Heart left ventricle (tissue), 16 donors: ENCODE data around the gene C1orf159. TPM values are rescaled to one million over a fixed set of nuclear protein-coding genes. Genes with fewer than 3 reads are reported as not detected.

Source experiments
- ATAC-seq, 4 donors: fragments of 200-7000 bp; cut with Tn5 transposase; one replicate each; pipeline ENCODE4 v1.9.1; 2020 to 2022; ENCODE audit warnings: moderate library complexity in 4 of 4, mild to moderate bottlenecking in 3 of 4, moderate number of reproducible peaks in 1 of 4
- DNase-seq, 5 donors: peaks; one replicate each; pipeline ENCODE4 v3.0.0-alpha.2; 2020
- H3K27ac ChIP-seq, 12 donors: fragments of 200-600 bp; sonication (generic) in 4 of 12; one replicate each; pipeline versions ENCODE4 v1.5.0 to v1.8.0; 2016 to 2022; ENCODE audit warnings: mild to moderate bottlenecking in 2 of 12
- H3K27me3 ChIP-seq, 9 donors: fragments of 200-600 bp; sonication (generic) in 2 of 9; one replicate each; pipeline versions ENCODE4 v1.5.1 to v1.8.0; 2016 to 2022; ENCODE audit warnings: mild to moderate bottlenecking in 3 of 9
- H3K36me3 ChIP-seq, 9 donors: fragments of 200-600 bp; sonication (generic) in 2 of 9; one replicate each; pipeline versions ENCODE4 v1.5.0 to v1.8.0; 2018 to 2022; ENCODE audit warnings: mild to moderate bottlenecking in 2 of 9
- H3K4me1 ChIP-seq, 12 donors: fragments of 200-600 bp; sonication (generic) in 4 of 12; one replicate each; pipeline versions ENCODE4 v1.5.0 to v1.8.0; 2016 to 2022; ENCODE audit warnings: mild to moderate bottlenecking in 3 of 12
- H3K4me3 ChIP-seq, 12 donors: fragments of 200-600 bp; sonication (generic) in 4 of 12; one replicate each; pipeline versions ENCODE4 v1.5.0 to v1.8.0; 2017 to 2022; ENCODE audit warnings: mild to moderate bottlenecking in 9 of 12, moderate library complexity in 4 of 12
- H3K9me3 ChIP-seq, 12 donors: fragments of 200-600 bp; sonication (generic) in 4 of 12; one replicate each; pipeline versions ENCODE4 v1.5.0 to v1.8.0; 2016 to 2022; ENCODE audit warnings: mild to moderate bottlenecking in 1 of 12
- POLR2A ChIP-seq, 2 donors: fragments of 450-650 bp; IDR thresholded peaks; one replicate each; pipeline ENCODE4 v1.6.1; 2017; ENCODE audit warnings: antibody characterized with exemption in 2 of 2, mild to moderate bottlenecking in 2 of 2, moderate library complexity in 2 of 2
- WGBS, 4 donors: extraction: QIAGEN DNeasy Blood & Tissue Kit in 2 of 4; methylation state at CpG; one replicate each; pipeline versions ENCODE4 v1.1.5 to v1.1.7; 2013 to 2018; 5-methylcytosine and 5-hydroxymethylcytosine counted together
- intact Hi-C, 10 donors: fragments of 100-400 bp; cut with DNase I; formaldehyde crosslinking; loops; one replicate each; pipeline versions ENCODE4 v1.11.1 to v1.14.2; 2022
- long read RNA-seq, 3 donors: library from polyadenylated mRNA; unstranded; transcript quantifications; one replicate each; pipeline ENCODE4 v2.0.0, GENCODE V29; 2020 to 2021
- polyA plus RNA-seq, 2 donors: library from polyadenylated mRNA; stranded (reverse); fragments of 200-250 nt; gene quantifications; one replicate each; pipeline ENCODE4 v1.2.3, GENCODE V29; 2013
- total RNA-seq, 9 donors: library from RNA; depleted of rRNA in 2 of 9; stranded (reverse); fragments of >200 nt in 2 of 9; fragmentation: NEBNext Ultra II Directional in 3 of 9; extraction: Animal tissue kit (Norgen Biotek cat#: 25700) in 3 of 9; gene quantifications; one replicate each; pipeline versions ENCODE4 v1.1.0 to v1.2.4, GENCODE V29; 2016 to 2023
- TF ChIP-seq, protein P1 (sequence below), 12 donors: fragments of 200-600 bp; sonication (generic) in 4 of 12; IDR thresholded peaks; one replicate each; pipeline versions ENCODE4 v1.5.0 to v1.8.0; 2018 to 2022; ENCODE audit warnings: antibody characterized with exemption in 12 of 12, mild to moderate bottlenecking in 5 of 12
- donor health status: ischemic (EF 13 %, LVEDD 7.1; RV severe dilation, severe dysfunction).
- donor health status: healthy with polysubstance abuse.
- donor health status: DM: no; HTN: yes; CAD: no.
- donor health status: DM: no; HTN: no; CAD: no.
- donor health status: ischemic (EF 25% LVEDD 6.9; RV normal size, moderate dysfunction).
- donor health status: ischemic (EF 25% LVEDD 5.7; RV mildly dilated, moderate dysfunction).
- donor health status: healthy.
- donor health status: DM: yes; HTN: yes; CAD: no.
- donor health status: ischemic (EF 35%, LVEDD 5.7; RV mildly dilated, moderate dysfunction).
- donor health status: nonischemic (EF 11% LVEDD 7.7; RV severe dilation, severe dysfunction).
- donor health status: DM: yes; HTN: yes; CAD: no.
- donor health status: PGD.
- donor health status: ischemic (EF 29% LVEDD 5.4; RV normal size, mild dysfunction).
- donor health status: nonischemic (EF 23%, LVEDD 6.1; RV moderate dilation, normal function).

C1orf159 gene
- 1 to 10 TPM; 3.7 to 6.6 (median 4.2) TPM for total RNA-seq
- 1 to 10 TPM; 7.1 to 7.2 TPM for polyA plus RNA-seq
- long read RNA-seq, donor 1, partial matches to known transcripts: 0 of 5 reads
- long read RNA-seq, donor 1, other reads (novel, unspliced or antisense): 2 of 5 reads
- long read RNA-seq, donor 2, partial matches to known transcripts: 10 of 19 reads
- long read RNA-seq, donor 2, other reads (novel, unspliced or antisense): 4 of 19 reads
- long read RNA-seq, donor 3, partial matches to known transcripts: 3 of 6 reads
- long read RNA-seq, donor 3, other reads (novel, unspliced or antisense): 2 of 6 reads

DNA sequence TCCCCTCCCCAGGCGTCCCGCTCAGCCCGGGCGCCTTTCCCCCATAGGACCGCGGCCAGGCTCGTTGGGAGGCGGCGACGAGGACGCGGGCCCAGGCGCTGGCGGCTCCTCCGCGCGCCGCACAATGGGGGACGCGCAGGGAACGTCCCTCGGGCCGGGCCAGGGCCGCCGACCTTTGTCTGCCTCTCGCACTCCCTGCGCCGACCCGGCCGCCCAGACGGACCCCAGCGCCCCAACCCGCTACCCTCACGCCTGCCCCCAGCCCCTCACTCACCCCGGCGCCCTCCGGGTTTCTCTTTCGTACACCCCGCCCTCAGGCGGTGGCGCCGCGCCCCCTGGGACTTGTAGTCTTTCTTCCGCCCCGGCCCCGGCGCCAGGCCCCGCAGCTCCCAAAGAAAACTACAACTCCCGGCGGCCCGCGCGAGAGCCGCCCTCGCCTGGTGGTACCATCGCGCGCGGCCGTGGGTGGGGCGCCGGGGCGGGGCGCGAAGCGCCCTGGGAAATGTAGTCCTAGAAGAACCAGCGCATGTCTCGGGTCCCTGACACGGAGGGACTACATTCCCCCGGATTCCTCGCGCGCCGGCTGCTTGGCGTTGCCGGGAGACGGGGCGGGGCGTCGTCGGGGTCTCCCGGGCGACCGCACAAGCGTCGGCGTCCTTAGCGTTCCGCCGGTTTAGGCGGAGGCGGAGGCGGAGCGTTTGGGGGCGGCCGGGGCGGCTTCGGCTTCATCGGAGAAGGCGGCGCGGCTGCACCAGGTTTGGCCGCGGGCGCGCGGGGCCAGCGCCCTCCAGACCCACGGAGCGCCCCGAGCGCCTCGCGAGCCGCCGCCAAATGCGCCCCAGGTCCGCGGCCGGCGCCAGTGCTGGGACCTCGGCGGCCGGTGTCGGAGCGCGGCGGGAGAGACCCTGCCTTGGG lies at the start of gene C1orf159:
TSS of gene C1orf159 (minus strand) at position 304 of the 915 bp plus-strand sequence. CDS start 24,546 bp downstream, outside the sequence.
- WGBS, 4 donors: 0 to 1% (median 0%) methylated on average over 10 to 128 of the region's 128 CpGs
- Histone ChIP-seq H3K4me1 (peaks cover 0 to 15% (median 5%) of the 10 kb centered on the region in 12 donors), H3K27ac (peak within 1 kb of the TSS in 11 of 12 donors; percentile 67 to 86 (median 78)), H3K4me3 (peak within 1 kb of the TSS; percentile 69 to 98 (median 93)), H3K9me3 (peaks cover 0 to 13% (median 4%) of the 10 kb centered on the region in 12 donors), H3K27me3 (peaks cover 0 to 18% (median 0%) of the 10 kb centered on the region in 9 donors), H3K36me3 (peaks cover 0 to 6% (median 0%) of the 10 kb centered on the region in 9 donors)
- DNase-seq (peak; percentile 99), ATAC-seq (peak; percentile 99 to 100 (median 99))
- intact Hi-C loops: loop anchor here in 4 of 10 donors (1.0 to 10.0 kb wide), 5 partner anchors 81 to 499 kb away; partner anchors contain the start of genes B3GALT6 (in 2 of the 4), SDF4 (in 2 of the 4), AURKAIP1 (in 1 of the 4) and MIB2 (in 1 of the 4)
- TF ChIP-seq, protein P1, sequence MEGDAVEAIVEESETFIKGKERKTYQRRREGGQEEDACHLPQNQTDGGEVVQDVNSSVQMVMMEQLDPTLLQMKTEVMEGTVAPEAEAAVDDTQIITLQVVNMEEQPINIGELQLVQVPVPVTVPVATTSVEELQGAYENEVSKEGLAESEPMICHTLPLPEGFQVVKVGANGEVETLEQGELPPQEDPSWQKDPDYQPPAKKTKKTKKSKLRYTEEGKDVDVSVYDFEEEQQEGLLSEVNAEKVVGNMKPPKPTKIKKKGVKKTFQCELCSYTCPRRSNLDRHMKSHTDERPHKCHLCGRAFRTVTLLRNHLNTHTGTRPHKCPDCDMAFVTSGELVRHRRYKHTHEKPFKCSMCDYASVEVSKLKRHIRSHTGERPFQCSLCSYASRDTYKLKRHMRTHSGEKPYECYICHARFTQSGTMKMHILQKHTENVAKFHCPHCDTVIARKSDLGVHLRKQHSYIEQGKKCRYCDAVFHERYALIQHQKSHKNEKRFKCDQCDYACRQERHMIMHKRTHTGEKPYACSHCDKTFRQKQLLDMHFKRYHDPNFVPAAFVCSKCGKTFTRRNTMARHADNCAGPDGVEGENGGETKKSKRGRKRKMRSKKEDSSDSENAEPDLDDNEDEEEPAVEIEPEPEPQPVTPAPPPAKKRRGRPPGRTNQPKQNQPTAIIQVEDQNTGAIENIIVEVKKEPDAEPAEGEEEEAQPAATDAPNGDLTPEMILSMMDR (IDR thresholded peaks at IDR 0.05): peak in 1 of 12 donors; percentile 23
- TF ChIP-seq POLR2A (IDR thresholded peaks at IDR 0.05): no peak

- no peaks in the 10 kb centered on the region for H3K36me3 ChIP-seq
- ATAC-seq (no peak), DNase-seq (peak in 1 of 5 donors; percentile 21)
- H3K27me3 ChIP-seq: peaks cover 22 to 88% (median 53%) of the 10 kb centered on the region in 9 donors
- no peak overlapping the region for H3K4me3 ChIP-seq
- WGBS, 4 donors: 79 to 92% (median 81%) methylated on average over 4 to 12 of the region's 12 CpGs
- H3K27ac ChIP-seq: no peak overlapping the region
- H3K4me1 ChIP-seq: no peaks in the 10 kb centered on the region
- intact Hi-C loops: loop anchor here in 1 of 10 donors (5.0 kb wide), 1 partner anchor 33 kb away; no protein-coding TSS in a partner anchor
- TF ChIP-seq, protein P1 (IDR thresholded peaks at IDR 0.05): no peak
- TF ChIP-seq POLR2A (IDR thresholded peaks at IDR 0.05): no peak
- no peaks in the 10 kb centered on the region for H3K9me3 ChIP-seq
Observed at GRCh38 chr1:1165485-1165884, 49.6 kb upstream of the C1orf159 start.

DNA sequence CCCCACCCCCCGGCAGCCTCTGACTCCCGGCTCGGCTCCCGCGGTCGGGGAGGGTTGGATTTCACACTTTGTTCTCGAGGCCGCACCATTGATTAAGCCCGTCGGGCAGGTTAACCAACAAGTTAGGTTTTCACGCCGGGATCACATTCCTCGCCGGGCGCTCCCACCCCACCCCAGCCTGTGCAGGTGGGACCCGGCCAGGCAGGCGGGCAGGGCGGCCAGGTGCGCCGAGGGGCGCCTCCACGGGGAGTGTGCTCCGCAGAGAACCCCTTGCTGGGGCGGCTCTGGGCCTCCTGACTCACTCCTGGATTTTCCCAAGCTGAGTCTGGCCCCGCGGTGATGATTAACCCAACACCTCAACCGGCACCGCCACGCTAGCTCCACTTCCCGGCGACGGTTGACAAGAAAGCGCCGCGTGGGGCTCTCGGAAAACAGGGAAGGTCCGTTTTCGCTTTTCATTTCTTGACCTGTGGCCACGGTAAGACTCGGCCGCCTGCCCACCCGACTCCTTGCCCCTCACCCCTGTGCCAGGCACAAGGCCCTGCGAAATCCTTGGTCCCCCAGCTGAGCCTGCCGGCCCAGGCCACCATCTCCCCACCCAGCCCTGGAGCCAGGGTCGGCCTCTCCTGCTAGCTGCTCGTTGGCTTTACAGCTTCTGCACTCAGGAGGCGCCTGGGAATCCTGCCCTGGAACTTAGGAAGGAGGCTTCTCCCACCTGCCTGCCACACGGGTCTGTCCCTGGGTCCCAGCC lies 49.0 kb upstream of the C1orf159 start:
- Histone ChIP-seq H3K27me3 (peaks cover 22 to 84% (median 50%) of the 10 kb centered on the region in 9 donors), H3K4me1 (no peaks in the 10 kb centered on the region), H3K9me3 (no peaks in the 10 kb centered on the region), H3K27ac (no peak overlapping the region), H3K4me3 (no peak overlapping the region), H3K36me3 (no peaks in the 10 kb centered on the region)
- TF ChIP-seq POLR2A (IDR thresholded peaks at IDR 0.05): no peak
- TF ChIP-seq, protein P1 (IDR thresholded peaks at IDR 0.05): no peak
- intact Hi-C loops: loop anchor here in 1 of 10 donors (5.0 kb wide), 2 partner anchors 33 to 37 kb away; no protein-coding TSS in a partner anchor
- WGBS, 4 donors: 52 to 75% (median 53%) methylated on average over 33 to 48 of the region's 48 CpGs
- DNase-seq (peak in 1 of 5 donors; percentile 18), ATAC-seq (no peak)
